Tibial nerve (tissue), 3 donors: ENCODE data around the gene ADGRD1.

Experiments used
- CTCF ChIP-seq, 5 experiments: fragments of 200-600 bp in 3 of 5; fragments of 450-650 bp in 2 of 5; sonication (generic) in 3 of 5; IDR thresholded peaks; one replicate each; pipeline ENCODE4 v1.5.1; 2016 to 2019; ENCODE audit warnings: antibody characterized with exemption in 5 of 5, mild to moderate bottlenecking in 3 of 5, moderate library complexity in 2 of 5
- POLR2A ChIP-seq, 2 donors: fragments of 450-650 bp; IDR thresholded peaks; one replicate each; pipeline ENCODE4 v1.6.1; 2017; ENCODE audit warnings: antibody characterized with exemption in 2 of 2, mild to moderate bottlenecking in 2 of 2, moderate library complexity in 2 of 2

- no peak for TF ChIP-seq CTCF (IDR thresholded peaks at IDR 0.05)
- no peak for TF ChIP-seq POLR2A (IDR thresholded peaks at IDR 0.05)
Measured at GRCh38 chr12:131027264-131027663, 73.6 kb downstream of the ADGRD1 start.
